Breast epithelium (tissue), 3 donors: ENCODE data around the gene HMCN1.

Experiments
- POLR2A ChIP-seq: fragments of 450-650 bp; IDR thresholded peaks from one replicate; pipeline ENCODE4 v1.6.1; 2016; ENCODE audit warnings: antibody characterized with exemption, mild to moderate bottlenecking, moderate library complexity
- TF ChIP-seq, protein P1 (sequence below), 3 donors: fragments of 450-650 bp; IDR thresholded peaks; one replicate each; pipeline ENCODE4 v1.5.1; 2016 to 2017; ENCODE audit warnings: antibody characterized with exemption in 3 of 3, mild to moderate bottlenecking in 3 of 3, moderate library complexity in 3 of 3

DNA sequence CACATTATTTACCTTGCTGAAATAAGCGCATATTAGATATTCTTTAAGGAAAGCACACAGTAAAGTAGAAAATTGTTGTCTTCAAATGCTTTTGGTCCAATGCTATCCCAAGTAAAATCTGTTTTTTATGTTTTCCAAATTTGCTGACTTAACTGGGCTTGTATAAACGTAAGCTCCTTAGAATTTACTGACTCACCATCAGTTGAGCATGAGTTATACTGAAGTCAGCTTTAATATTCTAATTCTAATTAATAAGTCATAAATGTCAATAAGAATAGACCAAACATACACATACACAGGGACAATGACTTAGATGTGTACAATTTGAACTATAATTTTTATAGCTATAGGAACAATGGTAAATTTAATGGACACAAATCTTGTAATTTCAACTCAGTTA lies 321.7 kb downstream of the HMCN1 start:
- TF ChIP-seq POLR2A: no peak
- TF ChIP-seq, protein P1, sequence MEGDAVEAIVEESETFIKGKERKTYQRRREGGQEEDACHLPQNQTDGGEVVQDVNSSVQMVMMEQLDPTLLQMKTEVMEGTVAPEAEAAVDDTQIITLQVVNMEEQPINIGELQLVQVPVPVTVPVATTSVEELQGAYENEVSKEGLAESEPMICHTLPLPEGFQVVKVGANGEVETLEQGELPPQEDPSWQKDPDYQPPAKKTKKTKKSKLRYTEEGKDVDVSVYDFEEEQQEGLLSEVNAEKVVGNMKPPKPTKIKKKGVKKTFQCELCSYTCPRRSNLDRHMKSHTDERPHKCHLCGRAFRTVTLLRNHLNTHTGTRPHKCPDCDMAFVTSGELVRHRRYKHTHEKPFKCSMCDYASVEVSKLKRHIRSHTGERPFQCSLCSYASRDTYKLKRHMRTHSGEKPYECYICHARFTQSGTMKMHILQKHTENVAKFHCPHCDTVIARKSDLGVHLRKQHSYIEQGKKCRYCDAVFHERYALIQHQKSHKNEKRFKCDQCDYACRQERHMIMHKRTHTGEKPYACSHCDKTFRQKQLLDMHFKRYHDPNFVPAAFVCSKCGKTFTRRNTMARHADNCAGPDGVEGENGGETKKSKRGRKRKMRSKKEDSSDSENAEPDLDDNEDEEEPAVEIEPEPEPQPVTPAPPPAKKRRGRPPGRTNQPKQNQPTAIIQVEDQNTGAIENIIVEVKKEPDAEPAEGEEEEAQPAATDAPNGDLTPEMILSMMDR (IDR thresholded peaks at IDR 0.05): no peak
